Fibroblast of lung (primary cell): Measurements from ENCODE around the gene DCAF5. TPM values are rescaled to one million over a fixed set of nuclear protein-coding genes. Genes with fewer than 3 reads are reported as not detected.

Source experiments
- DNase-seq, 2 donors: peaks; one replicate each; pipeline versions ENCODE4 v3.0.0 to v3.0.0-alpha.2; 2010; ENCODE audit warnings: low read depth in 2 of 2
- H2AFZ ChIP-seq: 2 replicates; pipeline ENCODE4 v1.5.1; 2012; ENCODE audit warnings: low read length, control low read depth, inconsistent platforms
- H3K27ac ChIP-seq: 2 replicates; pipeline ENCODE4 v1.5.1; 2011; ENCODE audit warnings: low read length, control low read depth; ENCODE audit not compliant: insufficient read depth
- H3K27me3 ChIP-seq: 2 replicates; pipeline ENCODE4 v1.5.1; 2011; ENCODE audit warnings: mild to moderate bottlenecking, low read length; ENCODE audit not compliant: control insufficient read depth, insufficient read depth
- H3K36me3 ChIP-seq: 2 replicates; pipeline ENCODE4 v1.5.1; 2011; ENCODE audit warnings: low read length; ENCODE audit not compliant: control insufficient read depth, insufficient read depth
- H3K4me1 ChIP-seq: 2 replicates; pipeline ENCODE4 v1.5.1; 2011; ENCODE audit warnings: low read length; ENCODE audit not compliant: control insufficient read depth, insufficient read depth; ENCODE audit errors: extremely low read depth
- H3K4me2 ChIP-seq: 2 replicates; pipeline ENCODE4 v1.5.1; 2011; ENCODE audit warnings: low read length, control low read depth; ENCODE audit not compliant: insufficient read depth; ENCODE audit errors: extremely low read depth
- H3K4me3 ChIP-seq, 4 experiments: fragments of 200-600 bp in 1 of 4; sonication (generic) in 1 of 4; replicated peaks in 1 of 4; 2 replicates each; pipeline ENCODE4 v1.5.1; 2011 to 2016; ENCODE audit warnings: low read length in 4 of 4, low read depth in 3 of 4, mild to moderate bottlenecking in 3 of 4, control low read depth in 2 of 4, inconsistent platforms in 1 of 4, mixed read lengths in 1 of 4; ENCODE audit not compliant: insufficient read depth in 1 of 4; ENCODE audit errors: control extremely low read depth in 1 of 4
- H3K79me2 ChIP-seq: 2 replicates; pipeline ENCODE4 v1.5.1; 2012; ENCODE audit warnings: mild to moderate bottlenecking, low read length, inconsistent platforms; ENCODE audit not compliant: control insufficient read depth, insufficient read depth
- H3K9ac ChIP-seq: 2 replicates; pipeline ENCODE4 v1.5.1; 2011; ENCODE audit warnings: mild to moderate bottlenecking, low read length, control low read depth; ENCODE audit not compliant: insufficient read depth
- H3K9me3 ChIP-seq: 2 replicates; pipeline ENCODE4 v1.5.1; 2012; ENCODE audit warnings: low read depth, low read length; ENCODE audit not compliant: control insufficient read depth, insufficient read depth
- H4K20me1 ChIP-seq: 2 replicates; pipeline ENCODE4 v1.5.1; 2011; ENCODE audit warnings: low read length; ENCODE audit not compliant: control insufficient read depth, insufficient read depth; ENCODE audit errors: extremely low read depth
- EZH2 ChIP-seq: IDR thresholded peaks from 2 replicates; pipeline ENCODE4 v1.5.1; 2012; ENCODE audit warnings: low read length, control low read depth, mild to moderate bottlenecking; ENCODE audit errors: missing control alignments
- polyA plus RNA-seq, 2 donors: library from polyadenylated mRNA; depleted of rRNA in 1 of 2; stranded (reverse) in 1 of 2; unstranded in 1 of 2; fragments of >200 nt; gene quantifications; 2 replicates each; pipeline ENCODE4 v1.2.1, GENCODE V29; 2011 to 2012; ENCODE audit warnings: missing spikeins in 1 of 2
- total RNA-seq: library from RNA; depleted of rRNA; stranded (reverse); fragments of >200 nt; gene quantifications from 2 replicates; pipeline ENCODE4 v1.2.1, GENCODE V29; 2014
- TF ChIP-seq, protein P1 (sequence below), 2 donors: IDR thresholded peaks in 1 of 2; conservative IDR thresholded peaks in 1 of 2; 1 replicate in 1 of 2; 2 replicates in 1 of 2; pipeline ENCODE4 v1.5.1; 2011 to 2012; ENCODE audit warnings: low read length in 2 of 2, control low read depth in 1 of 2, inconsistent platforms in 1 of 2, low read depth in 1 of 2, mild to moderate bottlenecking in 1 of 2

DCAF5 gene
- total and polyA plus RNA-seq, 2 donors (not counting 1 experiment from before 2014, with no cell fraction given) = 16.8 to 31.8 TPM

DNA sequence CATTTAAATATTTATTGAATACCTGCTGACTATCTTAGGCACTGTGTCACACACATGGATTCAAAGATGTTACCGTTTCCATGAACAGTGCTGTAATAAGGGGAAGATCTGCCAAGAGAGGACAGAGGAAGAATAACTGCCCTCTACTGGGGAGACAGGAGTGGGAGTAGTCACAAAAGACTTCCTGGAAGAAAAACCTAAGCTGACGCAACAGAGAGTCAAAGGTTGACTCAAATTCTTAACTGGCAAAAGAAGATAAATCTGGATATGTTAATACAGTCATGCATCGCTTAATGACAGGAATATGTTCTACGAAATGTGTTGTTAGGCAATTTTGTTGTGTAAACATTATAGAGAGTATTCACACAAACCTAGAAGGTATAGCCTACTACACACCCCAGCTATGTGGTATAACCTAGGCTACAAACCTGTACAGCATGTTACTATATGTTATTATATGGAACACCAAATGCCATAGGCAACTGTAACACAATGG, 51.5 kb downstream of the DCAF5 start:
- Histone ChIP-seq H3K9me3 (no peaks in the 10 kb centered on the region), H3K4me3 (no peak overlapping the region), H3K36me3 (peaks cover 2% of the 10 kb centered on the region), H3K27ac (peak overlapping the region; percentile 2), H3K4me2 (no peak overlapping the region), H3K4me1 (peaks cover 2% of the 10 kb centered on the region), H3K27me3 (no peaks in the 10 kb centered on the region), H3K79me2 (no peaks in the 10 kb centered on the region), H3K9ac (no peak overlapping the region), H2AFZ (no peak overlapping the region), H4K20me1 (no peaks in the 10 kb centered on the region)
- TF ChIP-seq, protein P1, sequence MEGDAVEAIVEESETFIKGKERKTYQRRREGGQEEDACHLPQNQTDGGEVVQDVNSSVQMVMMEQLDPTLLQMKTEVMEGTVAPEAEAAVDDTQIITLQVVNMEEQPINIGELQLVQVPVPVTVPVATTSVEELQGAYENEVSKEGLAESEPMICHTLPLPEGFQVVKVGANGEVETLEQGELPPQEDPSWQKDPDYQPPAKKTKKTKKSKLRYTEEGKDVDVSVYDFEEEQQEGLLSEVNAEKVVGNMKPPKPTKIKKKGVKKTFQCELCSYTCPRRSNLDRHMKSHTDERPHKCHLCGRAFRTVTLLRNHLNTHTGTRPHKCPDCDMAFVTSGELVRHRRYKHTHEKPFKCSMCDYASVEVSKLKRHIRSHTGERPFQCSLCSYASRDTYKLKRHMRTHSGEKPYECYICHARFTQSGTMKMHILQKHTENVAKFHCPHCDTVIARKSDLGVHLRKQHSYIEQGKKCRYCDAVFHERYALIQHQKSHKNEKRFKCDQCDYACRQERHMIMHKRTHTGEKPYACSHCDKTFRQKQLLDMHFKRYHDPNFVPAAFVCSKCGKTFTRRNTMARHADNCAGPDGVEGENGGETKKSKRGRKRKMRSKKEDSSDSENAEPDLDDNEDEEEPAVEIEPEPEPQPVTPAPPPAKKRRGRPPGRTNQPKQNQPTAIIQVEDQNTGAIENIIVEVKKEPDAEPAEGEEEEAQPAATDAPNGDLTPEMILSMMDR (conservative IDR thresholded peaks at IDR 0.05 in 1 of 2, IDR thresholded peaks at IDR 0.05 in 1 of 2; ENCODE audit: low read depth in 1 of 2, low read length in 2 of 2) = peak; percentile 72 to 74
- no peak for TF ChIP-seq EZH2
- peak; percentile 87 to 89 for DNase-seq

GRCh38 chr14:69097974-69098373, 54.9 kb downstream of the DCAF5 start:
- Histone ChIP-seq H3K4me3 (no peak overlapping the region), H2AFZ (no peak overlapping the region), H3K27ac (no peak overlapping the region), H3K36me3 (no peaks in the 10 kb centered on the region), H3K9ac (no peak overlapping the region), H3K27me3 (no peaks in the 10 kb centered on the region), H3K9me3 (no peaks in the 10 kb centered on the region), H4K20me1 (no peaks in the 10 kb centered on the region), H3K4me2 (no peak overlapping the region), H3K4me1 (peaks cover 14% of the 10 kb centered on the region), H3K79me2 (no peaks in the 10 kb centered on the region)
- no peak for DNase-seq
- no peak for TF ChIP-seq EZH2
- TF ChIP-seq, protein P1 (conservative IDR thresholded peaks at IDR 0.05 in 1 of 2, IDR thresholded peaks at IDR 0.05 in 1 of 2; ENCODE audit: low read depth in 1 of 2, low read length in 2 of 2) = no peak

GRCh38 chr14:69096781-69097475, 56.0 kb downstream of the DCAF5 start:
- peak in 1 of 2 donors; percentile 28 for DNase-seq
- H3K27me3 ChIP-seq = no peaks in the 10 kb centered on the region
- H2AFZ ChIP-seq = no peak overlapping the region
- no peak overlapping the region for H3K9ac ChIP-seq
- no peak overlapping the region for H3K4me3 ChIP-seq
- H3K36me3 ChIP-seq = no peaks in the 10 kb centered on the region
- H3K9me3 ChIP-seq = no peaks in the 10 kb centered on the region
- peaks cover 14% of the 10 kb centered on the region for H3K4me1 ChIP-seq
- no peak overlapping the region for H3K4me2 ChIP-seq
- TF ChIP-seq, protein P1 (conservative IDR thresholded peaks at IDR 0.05 in 1 of 2, IDR thresholded peaks at IDR 0.05 in 1 of 2; ENCODE audit: low read depth in 1 of 2, low read length in 2 of 2) = no peak
- no peak for TF ChIP-seq EZH2
- H3K79me2 ChIP-seq = no peaks in the 10 kb centered on the region
- H3K27ac ChIP-seq = no peak overlapping the region
- H4K20me1 ChIP-seq = no peaks in the 10 kb centered on the region
